ENCODE results near the gene TTYH3.

Gene TTYH3

DNA sequence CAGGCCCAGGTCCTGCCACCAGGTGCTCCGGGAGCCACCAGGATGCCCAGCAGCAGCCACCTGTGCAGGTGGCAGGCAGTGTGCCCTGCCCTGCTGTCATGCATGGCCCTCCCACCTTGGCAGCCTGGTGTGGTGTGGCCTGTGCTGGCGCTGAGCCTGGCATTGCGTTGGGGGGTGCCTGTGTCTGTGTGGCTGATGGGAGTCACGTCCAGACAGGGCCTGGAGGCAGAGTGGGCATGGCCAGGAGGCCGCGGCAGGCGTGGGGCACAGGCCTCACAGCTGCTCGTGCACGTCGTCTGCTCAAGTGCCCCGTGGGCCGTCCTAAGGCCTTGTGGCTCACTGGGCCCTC is 8.7 kb downstream of the TTYH3 start:
- no peaks in the 10 kb centered on the region for H3K9me3 ChIP-seq (ENCODE audit: control insufficient read depth, insufficient read depth, low read depth, low read length)
- CTCF ChIA-PET: interaction anchor here (1.1 kb wide), 1 partner anchor 31 kb away, joined by 3 read pairs; no protein-coding TSS in a partner anchor
- TF ChIP-seq ZNF555 (tag by site-specific recombination; conservative IDR thresholded peaks at IDR 0.05) (no peak), KLF7 (tag by site-specific recombination; IDR thresholded peaks at IDR 0.05; ENCODE audit: borderline replicate concordance) (no peak), ZXDB (tag by site-specific recombination; IDR thresholded peaks at IDR 0.05) (no peak), SCRT1 (tag by site-specific recombination; IDR thresholded peaks at IDR 0.05; ENCODE audit: borderline replicate concordance) (no peak), ZNF521 (tag by site-specific recombination; IDR thresholded peaks at IDR 0.05) (no peak), ZIC2 (tag by site-specific recombination; IDR thresholded peaks at IDR 0.05) (no peak), ZNF174 (tag by site-specific recombination; IDR thresholded peaks at IDR 0.05) (no peak), ZFP37 (tag by site-specific recombination; IDR thresholded peaks at IDR 0.05) (no peak), ZNF37A (tag by site-specific recombination; IDR thresholded peaks at IDR 0.05) (no peak), ZNF366 (tag by site-specific recombination; conservative IDR thresholded peaks at IDR 0.05) (no peak), HOXA7 (CRISPR knock-in tag; IDR thresholded peaks at IDR 0.05; ENCODE audit: borderline replicate concordance) (no peak), IKZF3 (tag by site-specific recombination; IDR thresholded peaks at IDR 0.05) (no peak), PRDM1 (tag by site-specific recombination; IDR thresholded peaks at IDR 0.05) (no peak)
- TF ChIP-seq, protein P1, sequence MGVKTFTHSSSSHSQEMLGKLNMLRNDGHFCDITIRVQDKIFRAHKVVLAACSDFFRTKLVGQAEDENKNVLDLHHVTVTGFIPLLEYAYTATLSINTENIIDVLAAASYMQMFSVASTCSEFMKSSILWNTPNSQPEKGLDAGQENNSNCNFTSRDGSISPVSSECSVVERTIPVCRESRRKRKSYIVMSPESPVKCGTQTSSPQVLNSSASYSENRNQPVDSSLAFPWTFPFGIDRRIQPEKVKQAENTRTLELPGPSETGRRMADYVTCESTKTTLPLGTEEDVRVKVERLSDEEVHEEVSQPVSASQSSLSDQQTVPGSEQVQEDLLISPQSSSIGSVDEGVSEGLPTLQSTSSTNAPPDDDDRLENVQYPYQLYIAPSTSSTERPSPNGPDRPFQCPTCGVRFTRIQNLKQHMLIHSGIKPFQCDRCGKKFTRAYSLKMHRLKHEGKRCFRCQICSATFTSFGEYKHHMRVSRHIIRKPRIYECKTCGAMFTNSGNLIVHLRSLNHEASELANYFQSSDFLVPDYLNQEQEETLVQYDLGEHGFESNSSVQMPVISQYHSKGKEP (tag by site-specific recombination; IDR thresholded peaks at IDR 0.05): no peak
- TF ChIP-seq, protein P2, sequence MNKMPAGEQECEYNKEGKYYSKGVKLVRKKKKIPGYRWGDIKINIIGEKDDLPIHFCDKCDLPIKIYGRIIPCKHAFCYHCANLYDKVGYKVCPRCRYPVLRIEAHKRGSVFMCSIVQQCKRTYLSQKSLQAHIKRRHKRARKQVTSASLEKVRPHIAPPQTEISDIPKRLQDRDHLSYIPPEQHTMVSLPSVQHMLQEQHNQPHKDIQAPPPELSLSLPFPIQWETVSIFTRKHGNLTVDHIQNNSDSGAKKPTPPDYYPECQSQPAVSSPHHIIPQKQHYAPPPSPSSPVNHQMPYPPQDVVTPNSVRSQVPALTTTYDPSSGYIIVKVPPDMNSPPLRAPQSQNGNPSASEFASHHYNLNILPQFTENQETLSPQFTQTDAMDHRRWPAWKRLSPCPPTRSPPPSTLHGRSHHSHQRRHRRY (tag by site-specific recombination; IDR thresholded peaks at IDR 0.05): no peak
- TF ChIP-seq, protein P3, sequence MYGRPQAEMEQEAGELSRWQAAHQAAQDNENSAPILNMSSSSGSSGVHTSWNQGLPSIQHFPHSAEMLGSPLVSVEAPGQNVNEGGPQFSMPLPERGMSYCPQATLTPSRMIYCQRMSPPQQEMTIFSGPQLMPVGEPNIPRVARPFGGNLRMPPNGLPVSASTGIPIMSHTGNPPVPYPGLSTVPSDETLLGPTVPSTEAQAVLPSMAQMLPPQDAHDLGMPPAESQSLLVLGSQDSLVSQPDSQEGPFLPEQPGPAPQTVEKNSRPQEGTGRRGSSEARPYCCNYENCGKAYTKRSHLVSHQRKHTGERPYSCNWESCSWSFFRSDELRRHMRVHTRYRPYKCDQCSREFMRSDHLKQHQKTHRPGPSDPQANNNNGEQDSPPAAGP (tag by site-specific recombination; IDR thresholded peaks at IDR 0.05): no peak
- H3K36me3 ChIP-seq (ENCODE audit: control insufficient read depth in 2 of 2, insufficient read depth in 1 of 2, low read length in 2 of 2): peaks cover 0 to 12% of the 10 kb centered on the region in 2 experiments; a peak in 1 of 3 replicates
- POLR2A ChIA-PET: no interaction called here
- no peak overlapping the region for H3K27ac ChIP-seq (ENCODE audit: extremely low read depth, low read depth, low read length)
- H3K4me1 ChIP-seq (ENCODE audit: control insufficient read depth, insufficient read depth, low read length): no peaks in the 10 kb centered on the region
- H3K4me3 ChIP-seq (ENCODE audit: low read depth, low read length): no peak overlapping the region

GRCh38 chr7:2640846-2641316 is 9.1 kb downstream of the TTYH3 start:
- ChIA-PET CTCF (interaction anchor here (1.1 kb wide), 1 partner anchor 30 kb away, joined by 3 read pairs; no protein-coding TSS in a partner anchor), POLR2A (no interaction called here)
- no peak overlapping the region for H3K4me3 ChIP-seq (ENCODE audit: low read depth, low read length)
- H3K9me3 ChIP-seq (ENCODE audit: control insufficient read depth, insufficient read depth, low read depth, low read length): no peaks in the 10 kb centered on the region
- peaks cover 0 to 8% of the 10 kb centered on the region in 2 experiments; a peak in 1 of 3 replicates for H3K36me3 ChIP-seq (ENCODE audit: control insufficient read depth in 2 of 2, insufficient read depth in 1 of 2, low read length in 2 of 2)
- no peaks in the 10 kb centered on the region for H3K4me1 ChIP-seq (ENCODE audit: control insufficient read depth, insufficient read depth, low read length)
- TF ChIP-seq SP3 (tag by site-specific recombination; IDR thresholded peaks at IDR 0.05) (no peak), ZNF280C (tag by site-specific recombination; IDR thresholded peaks at IDR 0.05) (no peak)
- TF ChIP-seq, protein P4, sequence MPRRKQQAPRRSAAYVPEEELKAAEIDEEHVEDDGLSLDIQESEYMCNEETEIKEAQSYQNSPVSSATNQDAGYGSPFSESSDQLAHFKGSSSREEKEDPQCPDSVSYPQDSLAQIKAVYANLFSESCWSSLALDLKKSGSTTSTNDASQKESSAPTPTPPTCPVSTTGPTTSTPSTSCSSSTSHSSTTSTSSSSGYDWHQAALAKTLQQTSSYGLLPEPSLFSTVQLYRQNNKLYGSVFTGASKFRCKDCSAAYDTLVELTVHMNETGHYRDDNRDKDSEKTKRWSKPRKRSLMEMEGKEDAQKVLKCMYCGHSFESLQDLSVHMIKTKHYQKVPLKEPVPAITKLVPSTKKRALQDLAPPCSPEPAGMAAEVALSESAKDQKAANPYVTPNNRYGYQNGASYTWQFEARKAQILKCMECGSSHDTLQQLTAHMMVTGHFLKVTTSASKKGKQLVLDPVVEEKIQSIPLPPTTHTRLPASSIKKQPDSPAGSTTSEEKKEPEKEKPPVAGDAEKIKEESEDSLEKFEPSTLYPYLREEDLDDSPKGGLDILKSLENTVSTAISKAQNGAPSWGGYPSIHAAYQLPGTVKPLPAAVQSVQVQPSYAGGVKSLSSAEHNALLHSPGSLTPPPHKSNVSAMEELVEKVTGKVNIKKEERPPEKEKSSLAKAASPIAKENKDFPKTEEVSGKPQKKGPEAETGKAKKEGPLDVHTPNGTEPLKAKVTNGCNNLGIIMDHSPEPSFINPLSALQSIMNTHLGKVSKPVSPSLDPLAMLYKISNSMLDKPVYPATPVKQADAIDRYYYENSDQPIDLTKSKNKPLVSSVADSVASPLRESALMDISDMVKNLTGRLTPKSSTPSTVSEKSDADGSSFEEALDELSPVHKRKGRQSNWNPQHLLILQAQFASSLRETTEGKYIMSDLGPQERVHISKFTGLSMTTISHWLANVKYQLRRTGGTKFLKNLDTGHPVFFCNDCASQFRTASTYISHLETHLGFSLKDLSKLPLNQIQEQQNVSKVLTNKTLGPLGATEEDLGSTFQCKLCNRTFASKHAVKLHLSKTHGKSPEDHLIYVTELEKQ (tag by site-specific recombination; IDR thresholded peaks at IDR 0.05; ENCODE audit: borderline replicate concordance): no peak
- TF ChIP-seq, protein P5, sequence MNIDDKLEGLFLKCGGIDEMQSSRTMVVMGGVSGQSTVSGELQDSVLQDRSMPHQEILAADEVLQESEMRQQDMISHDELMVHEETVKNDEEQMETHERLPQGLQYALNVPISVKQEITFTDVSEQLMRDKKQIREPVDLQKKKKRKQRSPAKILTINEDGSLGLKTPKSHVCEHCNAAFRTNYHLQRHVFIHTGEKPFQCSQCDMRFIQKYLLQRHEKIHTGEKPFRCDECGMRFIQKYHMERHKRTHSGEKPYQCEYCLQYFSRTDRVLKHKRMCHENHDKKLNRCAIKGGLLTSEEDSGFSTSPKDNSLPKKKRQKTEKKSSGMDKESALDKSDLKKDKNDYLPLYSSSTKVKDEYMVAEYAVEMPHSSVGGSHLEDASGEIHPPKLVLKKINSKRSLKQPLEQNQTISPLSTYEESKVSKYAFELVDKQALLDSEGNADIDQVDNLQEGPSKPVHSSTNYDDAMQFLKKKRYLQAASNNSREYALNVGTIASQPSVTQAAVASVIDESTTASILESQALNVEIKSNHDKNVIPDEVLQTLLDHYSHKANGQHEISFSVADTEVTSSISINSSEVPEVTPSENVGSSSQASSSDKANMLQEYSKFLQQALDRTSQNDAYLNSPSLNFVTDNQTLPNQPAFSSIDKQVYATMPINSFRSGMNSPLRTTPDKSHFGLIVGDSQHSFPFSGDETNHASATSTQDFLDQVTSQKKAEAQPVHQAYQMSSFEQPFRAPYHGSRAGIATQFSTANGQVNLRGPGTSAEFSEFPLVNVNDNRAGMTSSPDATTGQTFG (tag by site-specific recombination; IDR thresholded peaks at IDR 0.05; ENCODE audit: borderline replicate concordance): no peak
- H3K27ac ChIP-seq (ENCODE audit: extremely low read depth, low read depth, low read length): no peak overlapping the region

All from HEK293 (cell line).